Esophagus squamous epithelium (tissue), 5 donors: ENCODE data around the gene COX6B2. TPM values are rescaled to one million over a fixed set of nuclear protein-coding genes. Genes with fewer than 3 reads are reported as not detected.

ENCODE experiments used
- DNase-seq: peaks from one replicate; lab custom pipeline; 2025; lab: John Stamatoyannopoulos, UW
- H3K27ac ChIP-seq, 4 donors: fragments of 200-600 bp; sonication (generic); one replicate each; pipeline ENCODE4 v1.5.1; 2016 to 2019; ENCODE audit warnings: mild to moderate bottlenecking in 1 of 4
- H3K27me3 ChIP-seq, 4 donors: fragments of 200-600 bp; sonication (generic); 1 replicate in 3 of 4; 2 replicates in 1 of 4; pipeline versions ENCODE4 v1.5.1 to v1.6.0; 2017 to 2021; ENCODE audit warnings: antibody characterized with exemption in 1 of 4
- H3K36me3 ChIP-seq, 3 donors: fragments of 200-600 bp; sonication (generic); one replicate each; pipeline ENCODE4 v1.5.1; 2016 to 2019
- H3K4me1 ChIP-seq, 3 donors: fragments of 200-600 bp; sonication (generic); one replicate each; pipeline ENCODE4 v1.5.1; 2017 to 2019
- H3K4me3 ChIP-seq, 4 donors: fragments of 200-600 bp; sonication (generic); 1 replicate in 3 of 4; 2 replicates in 1 of 4; pipeline ENCODE4 v1.5.1; 2016 to 2019; ENCODE audit warnings: mild to moderate bottlenecking in 2 of 4, moderate library complexity in 1 of 4
- H3K9me3 ChIP-seq, 3 donors: fragments of 200-600 bp; sonication (generic); one replicate each; pipeline ENCODE4 v1.5.1; 2016 to 2019
- POLR2A ChIP-seq, 4 donors: fragments of 450-650 bp; IDR thresholded peaks; one replicate each; pipeline ENCODE4 v1.6.1; 2017; ENCODE audit warnings: antibody characterized with exemption in 4 of 4, mild to moderate bottlenecking in 4 of 4, moderate library complexity in 3 of 4
- WGBS, 2 donors: methylation state at CpG; one replicate each; pipeline ENCODE4 v1.1.5; 2018; 5-methylcytosine and 5-hydroxymethylcytosine counted together
- intact Hi-C: fragments of 100-400 bp; cut with DNase I; formaldehyde crosslinking; loops from one replicate; pipeline ENCODE4 v1.15.0; 2022
- total RNA-seq, 4 donors: library from RNA; depleted of rRNA; stranded (reverse); fragments of >200 nt; gene quantifications; one replicate each; pipeline ENCODE4 v1.1.0, GENCODE V29; 2016
- TF ChIP-seq, protein P1 (sequence below), 6 experiments: fragments of 450-650 bp in 4 of 6; fragments of 200-600 bp in 2 of 6; sonication (generic) in 2 of 6; IDR thresholded peaks; one replicate each; pipeline ENCODE4 v1.5.1; 2016 to 2019; ENCODE audit warnings: antibody characterized with exemption in 6 of 6, mild to moderate bottlenecking in 4 of 6, moderate library complexity in 4 of 6
- donor health status: DM: yes; HTN: yes; CAD: no.

The COX6B2 gene
- total RNA-seq, 4 donors from 2014 or later, result 0.66 to 1.4 (median 0.95) TPM; not detected in 1

DNA sequence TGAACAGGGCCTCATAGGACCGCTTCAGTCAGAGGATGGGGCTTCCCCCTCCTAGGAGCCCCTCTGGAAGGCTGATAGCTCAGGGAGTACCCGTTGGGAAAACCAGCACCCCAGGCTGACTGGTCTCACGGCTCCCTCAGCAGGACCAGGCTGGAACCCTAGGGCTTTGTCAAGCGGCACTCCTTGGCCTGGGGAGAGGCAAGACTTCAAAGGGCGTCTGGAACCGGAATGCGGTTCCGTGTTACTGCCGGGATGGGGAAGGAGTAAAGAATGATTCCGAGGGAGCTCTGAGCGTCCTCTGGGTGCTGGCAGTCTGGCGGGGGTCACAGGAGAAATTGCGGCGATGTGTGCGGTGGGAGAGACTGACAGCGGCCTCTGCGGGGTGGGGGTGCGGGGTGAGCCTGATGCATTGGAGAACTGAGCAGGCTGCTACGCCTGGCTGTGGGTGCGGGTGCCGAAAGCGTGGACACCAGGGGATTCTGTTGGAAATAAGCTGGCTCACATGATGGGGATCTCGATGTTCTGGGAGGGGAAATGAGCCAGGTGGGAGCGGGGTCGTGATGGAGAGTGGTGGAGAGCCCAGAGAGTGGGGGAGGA lies 1.9 kb downstream of the COX6B2 start:
- Histone ChIP-seq H3K4me1 (peaks cover 16 to 39% (median 22%) of the 10 kb centered on the region in 3 donors), H3K36me3 (peaks cover 0 to 2% (median 0%) of the 10 kb centered on the region in 3 donors), H3K27ac (no peak overlapping the region), H3K27me3 (peaks cover 10 to 77% (median 20%) of the 10 kb centered on the region in 4 donors), H3K9me3 (no peaks in the 10 kb centered on the region), H3K4me3 (no peak overlapping the region)
- TF ChIP-seq, protein P1, sequence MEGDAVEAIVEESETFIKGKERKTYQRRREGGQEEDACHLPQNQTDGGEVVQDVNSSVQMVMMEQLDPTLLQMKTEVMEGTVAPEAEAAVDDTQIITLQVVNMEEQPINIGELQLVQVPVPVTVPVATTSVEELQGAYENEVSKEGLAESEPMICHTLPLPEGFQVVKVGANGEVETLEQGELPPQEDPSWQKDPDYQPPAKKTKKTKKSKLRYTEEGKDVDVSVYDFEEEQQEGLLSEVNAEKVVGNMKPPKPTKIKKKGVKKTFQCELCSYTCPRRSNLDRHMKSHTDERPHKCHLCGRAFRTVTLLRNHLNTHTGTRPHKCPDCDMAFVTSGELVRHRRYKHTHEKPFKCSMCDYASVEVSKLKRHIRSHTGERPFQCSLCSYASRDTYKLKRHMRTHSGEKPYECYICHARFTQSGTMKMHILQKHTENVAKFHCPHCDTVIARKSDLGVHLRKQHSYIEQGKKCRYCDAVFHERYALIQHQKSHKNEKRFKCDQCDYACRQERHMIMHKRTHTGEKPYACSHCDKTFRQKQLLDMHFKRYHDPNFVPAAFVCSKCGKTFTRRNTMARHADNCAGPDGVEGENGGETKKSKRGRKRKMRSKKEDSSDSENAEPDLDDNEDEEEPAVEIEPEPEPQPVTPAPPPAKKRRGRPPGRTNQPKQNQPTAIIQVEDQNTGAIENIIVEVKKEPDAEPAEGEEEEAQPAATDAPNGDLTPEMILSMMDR (IDR thresholded peaks at IDR 0.05), result no peak
- no peak for TF ChIP-seq POLR2A (IDR thresholded peaks at IDR 0.05)
- WGBS, 2 donors, result 64 to 78% methylated on average over 19 to 22 of the region's 25 CpGs
- DNase-seq, result no peak
- intact Hi-C loops, result no loop called here

DNA sequence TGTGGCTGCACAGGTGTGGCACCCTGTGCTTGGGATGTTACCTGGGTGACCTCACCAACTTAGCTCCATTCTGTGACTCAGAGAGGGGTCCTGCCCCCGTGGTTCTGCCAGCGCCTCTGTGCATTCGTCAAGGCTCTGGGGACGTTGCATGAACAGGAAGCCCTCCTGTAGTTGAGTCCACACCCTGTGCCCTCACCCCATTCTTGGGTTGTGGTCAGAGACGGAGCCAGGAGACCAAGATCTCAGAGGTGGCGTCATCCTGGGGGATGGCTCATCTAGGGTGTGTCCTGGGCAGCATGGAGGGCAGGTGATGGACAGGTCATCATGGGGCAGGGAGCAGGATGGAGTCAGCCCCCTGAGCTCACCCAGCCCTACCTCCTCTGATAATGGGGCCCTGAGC lies 2.5 kb downstream of the COX6B2 start:
- H3K27me3 ChIP-seq, result peaks cover 10 to 71% (median 20%) of the 10 kb centered on the region in 4 donors
- DNase-seq, result no peak
- 60% methylated on average over 1 of the region's 6 CpGs; no CpG with 5 or more reads in 1 of the 2 donors for WGBS, 2 donors
- H3K9me3 ChIP-seq, result no peaks in the 10 kb centered on the region
- H3K27ac ChIP-seq, result no peak overlapping the region
- TF ChIP-seq, protein P1 (IDR thresholded peaks at IDR 0.05), result no peak
- no peak for TF ChIP-seq POLR2A (IDR thresholded peaks at IDR 0.05)
- H3K4me1 ChIP-seq, result peaks cover 16 to 39% (median 22%) of the 10 kb centered on the region in 3 donors
- H3K4me3 ChIP-seq, result no peak overlapping the region
- H3K36me3 ChIP-seq, result peaks cover 0 to 8% (median 2%) of the 10 kb centered on the region in 3 donors
- intact Hi-C loops, result no loop called here

DNA sequence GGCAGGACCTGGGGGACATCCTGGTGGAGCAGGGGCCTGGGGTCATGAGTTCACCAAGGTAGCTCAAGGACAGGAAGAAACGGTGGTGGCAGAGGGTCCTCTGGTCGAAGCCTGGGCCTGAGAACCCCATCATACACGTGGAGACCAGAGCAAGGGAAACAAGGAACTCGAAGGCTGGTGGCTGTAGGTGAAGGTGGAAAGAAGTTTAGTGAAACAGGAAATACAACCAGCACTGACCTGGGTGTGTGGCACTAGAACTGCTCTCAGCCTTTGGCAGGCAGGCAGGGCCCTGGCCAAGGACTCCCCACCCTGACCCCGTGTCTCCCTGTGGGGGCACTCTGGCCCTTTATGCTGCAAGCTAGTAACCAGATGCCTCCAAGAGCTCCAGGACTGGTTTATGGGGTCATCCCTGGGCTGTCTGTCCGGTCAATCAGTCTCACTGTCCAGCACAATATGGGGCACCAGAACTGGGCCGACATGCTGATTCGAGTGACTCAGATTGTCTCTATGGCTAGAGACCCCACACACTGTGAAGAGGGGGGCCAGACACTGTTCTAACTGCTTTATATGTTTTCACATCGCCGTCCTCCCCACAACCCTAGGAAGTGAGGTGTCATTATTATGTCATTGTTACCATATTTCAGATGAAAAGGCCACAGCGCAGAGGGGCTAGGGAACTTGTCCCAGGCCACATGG lies 3.8 kb downstream of the COX6B2 start:
- WGBS, 2 donors, result 55% methylated on average over 8 to 9 of the region's 11 CpGs
- TF ChIP-seq, protein P1 (IDR thresholded peaks at IDR 0.05), result no peak
- DNase-seq, result no peak
- Histone ChIP-seq H3K27me3 (peaks cover 10 to 58% (median 20%) of the 10 kb centered on the region in 4 donors), H3K36me3 (peaks cover 0 to 20% (median 6%) of the 10 kb centered on the region in 3 donors), H3K4me3 (no peak overlapping the region), H3K4me1 (peaks cover 16 to 42% (median 25%) of the 10 kb centered on the region in 3 donors), H3K27ac (no peak overlapping the region), H3K9me3 (no peaks in the 10 kb centered on the region)
- intact Hi-C loops, result no loop called here

DNA sequence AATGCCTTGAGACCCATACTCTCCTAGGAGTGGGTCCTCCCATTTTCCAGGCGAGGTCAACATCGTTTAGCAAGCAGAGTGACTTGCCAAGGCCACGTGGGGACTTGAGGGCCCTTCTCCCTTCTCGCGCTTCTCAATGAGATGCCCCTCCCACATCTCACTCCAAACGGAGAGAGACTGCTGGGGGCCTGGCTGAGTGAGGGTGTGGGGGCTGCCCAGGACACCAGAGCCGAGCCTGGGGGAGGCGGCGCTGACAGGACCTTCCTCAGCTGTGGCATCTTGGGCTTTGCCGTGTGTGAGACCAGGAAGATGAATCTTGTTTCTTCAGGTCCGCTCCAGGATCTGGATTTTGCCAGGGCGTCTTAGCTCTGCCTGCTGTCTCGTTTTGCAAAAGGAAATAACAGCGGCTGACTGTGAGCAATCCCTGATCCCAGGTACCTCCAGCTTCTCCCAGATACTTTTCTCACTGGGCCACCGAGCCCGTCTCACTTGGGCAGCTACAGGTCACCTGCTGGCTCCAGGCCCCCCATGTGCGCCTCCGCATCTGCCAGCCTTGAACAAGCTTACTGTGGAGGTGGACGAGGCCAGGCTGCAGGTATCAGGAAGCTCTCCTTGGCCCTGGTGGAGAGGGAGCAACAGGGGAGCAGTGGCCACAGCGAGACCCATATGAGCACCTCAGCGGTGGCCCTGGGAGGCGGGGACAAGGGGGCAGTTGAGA lies 6.0 kb downstream of the COX6B2 start:
- intact Hi-C loops, result no loop called here
- 69 to 90% methylated on average over 4 to 11 of the region's 22 CpGs for WGBS, 2 donors
- H3K4me3 ChIP-seq, result no peak overlapping the region
- H3K27ac ChIP-seq, result no peak overlapping the region
- no peak for TF ChIP-seq POLR2A (IDR thresholded peaks at IDR 0.05)
- TF ChIP-seq, protein P1 (IDR thresholded peaks at IDR 0.05), result no peak
- peaks cover 10 to 36% (median 19%) of the 10 kb centered on the region in 4 donors for H3K27me3 ChIP-seq
- H3K36me3 ChIP-seq, result peaks cover 0 to 27% (median 6%) of the 10 kb centered on the region in 3 donors
- no peaks in the 10 kb centered on the region for H3K9me3 ChIP-seq
- H3K4me1 ChIP-seq, result peaks cover 1 to 39% (median 9%) of the 10 kb centered on the region in 3 donors
- DNase-seq, result no peak
